Measurements from ENCODE around the gene GATAD2A. TPM values are rescaled to one million over a fixed set of nuclear protein-coding genes. Genes with fewer than 3 reads are reported as not detected.

The GATAD2A gene
- total and polyA plus RNA-seq, 9 of the 15 experiments (the other 6 are each of a cell fraction or from before 2014, with no cell fraction given), result 2.4 to 226 (median 44.2) TPM

GRCh38 chr19:19490214-19490968 lies 84.9 kb downstream of the GATAD2A start (continued):
- TF ChIP-seq REST (IDR thresholded peaks at IDR 0.05; ENCODE audit: borderline replicate concordance), result peak; percentile 72
- no peak for TF ChIP-seq REST (CRISPR knock-in tag; IDR thresholded peaks at IDR 0.05; ENCODE audit: low read depth)
- TF ChIP-seq DNMT1 (IDR thresholded peaks at IDR 0.05), result no peak
- no peak for TF ChIP-seq POU5F1 (IDR thresholded peaks at IDR 0.05; ENCODE audit: borderline replicate concordance, low read depth, low read length, partially characterized antibody)
- TF ChIP-seq OTX1 (CRISPR knock-in tag; IDR thresholded peaks at IDR 0.05), result no peak
- no peak for TF ChIP-seq NUFIP1 (IDR thresholded peaks at IDR 0.05; ENCODE audit: partially characterized antibody)
- 0 out of 2 replicates have a peak, but pooled peaks have one; percentile 28 for TF ChIP-seq SP1 (CRISPR knock-in tag; IDR thresholded peaks at IDR 0.05)
- 0 out of 2 replicates have a peak, but pooled peaks have one; percentile 18 for TF ChIP-seq THRB (CRISPR knock-in tag; conservative IDR thresholded peaks at IDR 0.05)
- TF ChIP-seq ZHX1 (conservative IDR thresholded peaks at IDR 0.05; ENCODE audit: low read length), result no peak
- no peak for TF ChIP-seq ZNF140 (CRISPR knock-in tag; IDR thresholded peaks at IDR 0.05)
- TF ChIP-seq SMC3 (conservative IDR thresholded peaks at IDR 0.05; ENCODE audit: insufficient read depth, low read depth, low read length), result peak; percentile 65
- peak; percentile 20 for TF ChIP-seq BRD9 (IDR thresholded peaks at IDR 0.05; ENCODE audit: low read depth, partially characterized antibody)
- peak in 1 of 2 experiments; percentile 47; a peak in 1 of 4 replicates for TF ChIP-seq TEAD1 (CRISPR knock-in tag; IDR thresholded peaks at IDR 0.05)
- peak; percentile 79 to 81 for TF ChIP-seq RAD21 (CRISPR knock-in tag; conservative IDR thresholded peaks at IDR 0.05 in 1 of 2, IDR thresholded peaks at IDR 0.05 in 1 of 2)
